ENCODE measurements around the gene RBM6.

DNA sequence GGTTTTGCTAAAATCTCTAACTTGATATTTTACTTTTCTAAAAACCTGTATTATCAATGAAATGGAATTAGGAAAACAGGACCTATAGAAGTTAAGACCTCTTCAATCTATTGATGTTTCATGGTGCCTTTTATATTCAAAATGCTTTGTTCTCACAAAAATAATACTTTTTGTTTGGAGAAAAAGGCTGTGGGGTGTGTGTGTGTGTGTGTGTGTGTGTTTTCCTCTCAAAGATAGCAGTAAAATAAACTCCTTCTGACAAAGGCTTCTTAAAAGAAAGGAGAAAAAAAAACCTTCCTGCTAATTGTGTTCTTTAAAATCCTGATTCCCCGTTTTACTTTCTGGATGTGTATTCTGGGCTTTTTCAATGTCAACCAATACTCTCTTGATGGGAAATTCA, 54.5 kb downstream of the RBM6 start:
- TF ChIP-seq ZNF121 (CRISPR knock-in tag; IDR thresholded peaks at IDR 0.05) (no peak), CREM (CRISPR knock-in tag; IDR thresholded peaks at IDR 0.05) (no peak), MAX (CRISPR knock-in tag; IDR thresholded peaks at IDR 0.05) (no peak), ELF4 (CRISPR knock-in tag; IDR thresholded peaks at IDR 0.05; ENCODE audit: low read depth) (no peak), JUN (CRISPR knock-in tag; IDR thresholded peaks at IDR 0.05) (no peak)
- TF ChIP-seq, protein P1, sequence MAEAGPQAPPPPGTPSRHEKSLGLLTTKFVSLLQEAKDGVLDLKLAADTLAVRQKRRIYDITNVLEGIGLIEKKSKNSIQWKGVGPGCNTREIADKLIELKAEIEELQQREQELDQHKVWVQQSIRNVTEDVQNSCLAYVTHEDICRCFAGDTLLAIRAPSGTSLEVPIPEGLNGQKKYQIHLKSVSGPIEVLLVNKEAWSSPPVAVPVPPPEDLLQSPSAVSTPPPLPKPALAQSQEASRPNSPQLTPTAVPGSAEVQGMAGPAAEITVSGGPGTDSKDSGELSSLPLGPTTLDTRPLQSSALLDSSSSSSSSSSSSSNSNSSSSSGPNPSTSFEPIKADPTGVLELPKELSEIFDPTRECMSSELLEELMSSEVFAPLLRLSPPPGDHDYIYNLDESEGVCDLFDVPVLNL (CRISPR knock-in tag; IDR thresholded peaks at IDR 0.05; ENCODE audit: borderline replicate concordance, low read depth): no peak
